Measurements from ENCODE around the gene KRT16.
"Not testable (repeated sequence)": the region's sequence is repeated elsewhere in the genome, so short reads cannot be mapped to it uniquely, and the experiment has no call there.

Gene KRT16

DNA sequence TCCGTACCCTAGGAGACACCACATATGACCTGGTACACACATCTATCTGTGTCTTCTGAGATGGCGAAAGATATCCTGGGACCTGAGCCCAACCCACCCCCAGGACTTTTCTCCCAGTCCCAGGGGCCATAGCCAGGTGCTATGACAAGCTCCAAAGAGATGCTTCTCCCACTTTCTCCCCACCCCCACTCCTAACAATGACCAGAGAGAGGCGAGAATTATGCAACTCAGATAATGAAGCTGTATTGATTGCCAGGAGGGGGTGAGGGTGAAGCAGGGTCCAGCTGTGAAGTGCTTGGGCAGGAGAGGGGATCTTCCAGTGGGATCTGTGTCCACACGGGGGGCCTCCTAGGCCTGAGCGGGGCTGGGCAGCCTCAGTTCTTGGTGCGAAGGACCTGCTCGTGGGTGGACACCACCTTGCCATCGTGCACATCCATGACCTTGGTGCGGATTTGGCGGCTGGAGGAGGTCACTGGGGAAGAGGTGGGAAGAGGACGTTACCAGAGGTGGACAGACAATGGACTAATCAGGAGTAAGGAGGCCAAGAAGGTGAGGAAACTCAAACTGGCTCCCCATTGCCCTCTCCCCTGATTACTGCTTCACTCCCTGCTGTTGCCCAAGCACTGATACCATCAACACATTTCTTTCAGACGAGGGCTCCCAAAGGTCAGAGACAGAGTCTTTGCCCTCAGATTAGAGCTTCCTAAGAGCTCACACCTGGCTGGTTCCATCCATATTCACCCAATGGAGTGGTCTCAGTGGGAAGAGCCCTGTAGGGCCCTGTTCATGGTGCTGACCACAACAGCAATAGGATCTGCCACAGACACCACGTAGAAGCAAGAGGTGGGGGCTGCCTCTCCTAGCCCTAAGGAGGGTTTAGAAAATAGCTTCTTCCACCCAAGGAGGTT is 30.3 kb downstream of the KRT16 start:
- DNase-seq, result not testable (repeated sequence)

DNA sequence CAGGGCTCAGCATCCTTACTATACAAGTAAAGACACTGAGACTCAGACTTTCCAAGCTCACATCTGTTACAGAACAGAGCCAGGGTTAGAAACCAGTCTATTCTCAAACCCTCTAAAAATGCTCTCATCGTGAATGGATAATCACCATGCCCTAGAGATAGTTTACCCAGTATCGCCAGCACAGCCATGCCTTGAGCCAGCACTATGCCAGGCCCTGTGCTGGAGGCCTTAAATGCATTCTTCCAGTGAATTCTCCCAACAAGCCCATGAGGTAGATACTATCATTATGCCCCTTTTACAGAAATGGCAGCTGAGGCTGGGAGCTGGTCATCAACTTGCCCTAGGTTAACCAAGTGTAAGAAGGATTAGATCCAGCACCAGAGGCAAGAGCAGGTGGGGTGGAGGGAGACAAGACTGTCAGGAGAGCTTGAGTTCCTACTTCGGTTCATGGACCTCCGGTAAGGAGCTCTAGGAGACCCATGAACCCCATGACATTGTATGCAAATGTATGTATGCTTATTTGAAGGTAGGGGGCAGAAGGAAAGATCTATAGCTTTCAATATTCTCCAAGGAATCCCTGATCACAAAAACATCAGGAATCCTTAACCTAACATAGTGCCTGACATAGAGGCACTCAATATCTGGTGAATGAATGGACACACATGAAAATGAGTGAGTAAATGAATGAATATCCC is 31.1 kb downstream of the KRT16 start:
- no peak for DNase-seq

- DNase-seq, result no peak
These were observed 31.7 kb downstream of the KRT16 start for GRCh38 chr17:41580687-41581365.

- DNase-seq, result no peak
These were observed 32.4 kb downstream of the KRT16 start for GRCh38 chr17:41580244-41580575.

- peak; percentile 13 for DNase-seq
These were observed 32.9 kb downstream of the KRT16 start for GRCh38 chr17:41579484-41580243.

GRCh38 chr17:41578971-41579370 is 33.6 kb downstream of the KRT16 start:
- no peak for DNase-seq

- DNase-seq, result no peak
These were observed 34.0 kb downstream of the KRT16 start for GRCh38 chr17:41578538-41578937.

- DNase-seq, result not testable (repeated sequence)
These were observed 35.8 kb downstream of the KRT16 start for GRCh38 chr17:41576740-41577139.

GRCh38 chr17:41575336-41575735 is 37.2 kb downstream of the KRT16 start:
- DNase-seq, result no peak

GRCh38 chr17:41571561-41572434 is 40.8 kb downstream of the KRT16 start, which contains the start of gene KRT9:
Gene KRT9 (minus strand): TSS chr17:41572059. CDS start chr17:41571992, 67 bp downstream.
- DNase-seq, result no peak

DNA sequence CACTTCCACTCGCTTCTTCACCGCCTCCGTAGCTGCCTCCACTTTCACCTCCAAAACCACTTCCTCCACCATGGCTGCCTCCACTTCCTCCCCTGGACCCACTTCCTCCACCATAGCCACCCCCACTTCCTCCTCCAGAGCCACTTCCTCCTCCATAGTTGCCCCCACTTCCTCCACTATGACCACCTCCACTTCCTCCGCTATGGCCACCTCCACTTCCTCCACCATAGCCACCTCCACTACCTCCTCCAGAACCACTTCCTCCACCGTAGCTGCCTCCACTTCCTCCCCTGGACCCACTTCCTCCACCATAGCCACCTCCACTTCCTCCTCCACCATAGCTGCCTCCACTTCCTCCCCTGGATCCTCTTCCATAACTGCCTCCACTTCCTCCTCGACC is 45.2 kb downstream of the KRT16 start:
- DNase-seq, result no peak

DNA sequence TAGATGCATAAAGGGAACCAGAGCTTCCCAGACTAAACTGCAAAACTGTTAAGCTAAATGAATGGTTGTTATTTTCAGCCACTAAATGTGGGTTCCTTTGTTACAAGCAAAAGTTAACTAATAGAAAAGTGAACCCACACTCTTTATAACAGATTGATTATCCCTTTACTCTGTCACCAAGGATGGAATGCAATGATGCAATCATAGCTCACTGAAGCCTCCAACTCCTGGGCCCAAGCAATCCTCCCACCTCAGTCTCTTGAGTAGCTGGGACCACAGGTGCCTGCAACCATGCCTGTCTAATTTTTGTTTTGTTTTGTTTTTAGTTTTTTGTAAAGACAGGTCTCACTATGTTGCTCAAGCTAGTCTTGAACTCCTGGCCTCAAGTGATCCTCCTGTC is 47.2 kb downstream of the KRT16 start:
- DNase-seq, result no peak

DNA sequence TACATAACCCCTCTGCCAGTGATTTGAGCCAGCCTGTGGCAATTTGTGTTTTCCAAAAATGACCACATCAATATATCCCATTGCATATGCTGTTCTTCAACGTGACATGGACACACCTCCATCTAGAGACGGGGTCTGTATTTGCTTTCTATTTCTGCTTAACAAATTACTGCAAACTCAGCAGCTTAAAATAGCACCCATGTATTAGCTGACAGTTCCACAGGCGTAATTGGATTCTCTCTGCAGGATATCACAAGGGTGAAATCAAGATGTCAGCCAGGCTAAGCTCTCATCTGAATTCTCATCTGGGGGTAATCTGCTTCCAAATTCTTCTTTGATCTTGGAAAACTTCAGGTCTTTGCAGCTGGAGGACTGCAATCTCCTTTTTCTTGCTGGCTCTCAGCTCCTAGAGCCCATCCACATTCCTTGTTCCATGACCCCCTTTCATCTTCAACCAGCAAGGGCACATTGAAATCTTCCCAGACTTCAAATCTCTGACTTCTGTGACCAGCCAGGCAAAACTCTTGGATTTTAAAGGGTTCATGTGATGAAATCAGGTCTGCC is 48.9 kb downstream of the KRT16 start:
- no peak for DNase-seq

- no peak for DNase-seq
These were observed 51.0 kb downstream of the KRT16 start for GRCh38 chr17:41561554-41561953.
